Naive thymus-derived CD8-positive, alpha-beta T cell (primary cell): ENCODE results near the gene MED14. TPM values are rescaled to one million over a fixed set of nuclear protein-coding genes. Genes with fewer than 3 reads are reported as not detected.
A peak's percentile ranks its signal among the peaks of the same experiment; 100 is the strongest.

Experiments used
- ATAC-seq, 2 donors: fragments of 150-1000 bp; cut with Tn5 transposase in 1 of 2; sonication (Bioruptor Pico), chemical (Tn5 transposase) in 1 of 2; 1 replicate in 1 of 2; 2 replicates in 1 of 2; pipeline ENCODE4 v1.10.0; 2021; ENCODE audit warnings: mild to moderate bottlenecking in 2 of 2, moderate library complexity in 2 of 2
- POLR2A ChIA-PET: fragments of 350-600 bp; sonication (Branson Sonifier 250); formaldehyde crosslinking; loops from one replicate; lab custom pipeline; 2021; ENCODE audit warnings: antibody characterized with exemption; lab: Charles Lee
- DNase-seq, 10 donors: peaks; one replicate each; pipeline versions ENCODE4 v3.0.0 to v3.0.0-alpha.2; 2020 to 2022
- H3K27ac Mint-ChIP-seq, 10 donors: one replicate each; pipeline ENCODE4 v1.8.0; 2020 to 2022; ENCODE audit warnings: mild to moderate bottlenecking in 10 of 10, mixed read lengths in 10 of 10, moderate library complexity in 4 of 10, inconsistent platforms in 1 of 10
- H3K27me3 Mint-ChIP-seq, 5 donors: one replicate each; pipeline ENCODE4 v1.8.0; 2021 to 2022; ENCODE audit warnings: mixed read lengths in 5 of 5
- H3K36me3 Mint-ChIP-seq, 3 donors: one replicate each; pipeline ENCODE4 v1.8.0; 2020 to 2022; ENCODE audit warnings: mixed read lengths in 3 of 3, mild to moderate bottlenecking in 2 of 3, inconsistent platforms in 1 of 3
- H3K4me1 Mint-ChIP-seq, 4 donors: one replicate each; pipeline ENCODE4 v1.8.0; 2021 to 2022; ENCODE audit warnings: mixed read lengths in 4 of 4
- H3K4me3 Mint-ChIP-seq, 10 donors: one replicate each; pipeline ENCODE4 v1.8.0; 2020 to 2022; ENCODE audit warnings: mild to moderate bottlenecking in 10 of 10, mixed read lengths in 10 of 10, moderate library complexity in 6 of 10, inconsistent platforms in 1 of 10
- H3K9me3 Mint-ChIP-seq, 9 donors: one replicate each; pipeline ENCODE4 v1.8.0; 2020 to 2022; ENCODE audit warnings: mixed read lengths in 9 of 9, mild to moderate bottlenecking in 3 of 9, inconsistent platforms in 1 of 9, moderate library complexity in 1 of 9
- polyA plus RNA-seq, 3 donors: library from polyadenylated mRNA; unstranded; fragments of 300-500 nt; fragmentation: Illumina TruSeq; gene quantifications; one replicate each; pipeline ENCODE4 v1.2.3, GENCODE V29; 2021
- total RNA-seq, 8 experiments: library from RNA in 2 of 8; stranded (reverse) in 2 of 8; gene quantifications; one replicate each; pipeline ENCODE4 v1.2.3 and lab custom pipeline; 2021 to 2026

MED14 gene
- total and polyA plus RNA-seq, 5 experiments from 2014 or later = 6.0 to 42.0 (median 11.7) TPM

- peaks cover 0 to 3% (median 0%) of the 10 kb centered on the region in 9 donors for H3K9me3 Mint-ChIP-seq
- DNase-seq (no peak), ATAC-seq (no peak)
- no peaks in the 10 kb centered on the region for H3K4me1 Mint-ChIP-seq
- H3K27ac Mint-ChIP-seq = no peak overlapping the region
- POLR2A ChIA-PET = interaction anchor here (0.6 kb wide), 1 partner anchor 933 kb away, joined by 3 read pairs; no protein-coding TSS in a partner anchor
- H3K36me3 Mint-ChIP-seq = peaks cover 0 to 9% (median 0%) of the 10 kb centered on the region in 3 donors
- H3K27me3 Mint-ChIP-seq = no peaks in the 10 kb centered on the region
- no peak overlapping the region for H3K4me3 Mint-ChIP-seq
Measured at GRCh38 chrX:40622479-40623138, 112.7 kb downstream of the MED14 start.

DNA sequence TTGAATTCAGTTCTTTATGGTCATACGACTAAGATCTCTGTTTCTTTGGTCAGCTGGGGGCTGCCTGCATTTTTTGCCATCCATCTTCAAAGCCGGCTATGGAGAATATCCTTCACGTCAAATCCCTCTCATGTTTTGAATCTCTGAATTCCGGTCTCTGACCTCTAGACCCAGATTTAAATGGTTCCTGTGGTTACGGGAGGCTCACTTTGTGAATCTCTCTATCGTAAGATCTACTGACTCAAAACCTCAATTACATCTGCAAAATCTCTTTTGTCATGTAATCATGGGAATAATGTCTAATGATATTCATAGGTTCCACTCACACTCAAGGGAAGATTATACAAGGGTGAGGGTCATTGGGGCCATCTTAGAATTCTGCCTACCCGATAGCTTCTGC, 117.8 kb downstream of the MED14 start:
- POLR2A ChIA-PET = no interaction called here
- Mint-ChIP-seq H3K27ac (no peak overlapping the region), H3K36me3 (no peaks in the 10 kb centered on the region), H3K4me1 (no peaks in the 10 kb centered on the region), H3K9me3 (no peaks in the 10 kb centered on the region), H3K27me3 (no peaks in the 10 kb centered on the region), H3K4me3 (no peak overlapping the region)
- ATAC-seq = no peak
- DNase-seq = no peak

GRCh38 chrX:40615976-40616375, 119.4 kb downstream of the MED14 start:
- H3K27ac Mint-ChIP-seq = no peak overlapping the region
- POLR2A ChIA-PET = no interaction called here
- H3K4me3 Mint-ChIP-seq = no peak overlapping the region
- no peak for DNase-seq
- H3K27me3 Mint-ChIP-seq = no peaks in the 10 kb centered on the region
- no peaks in the 10 kb centered on the region for H3K36me3 Mint-ChIP-seq
- H3K4me1 Mint-ChIP-seq = no peaks in the 10 kb centered on the region
- no peaks in the 10 kb centered on the region for H3K9me3 Mint-ChIP-seq
- ATAC-seq = no peak

DNA sequence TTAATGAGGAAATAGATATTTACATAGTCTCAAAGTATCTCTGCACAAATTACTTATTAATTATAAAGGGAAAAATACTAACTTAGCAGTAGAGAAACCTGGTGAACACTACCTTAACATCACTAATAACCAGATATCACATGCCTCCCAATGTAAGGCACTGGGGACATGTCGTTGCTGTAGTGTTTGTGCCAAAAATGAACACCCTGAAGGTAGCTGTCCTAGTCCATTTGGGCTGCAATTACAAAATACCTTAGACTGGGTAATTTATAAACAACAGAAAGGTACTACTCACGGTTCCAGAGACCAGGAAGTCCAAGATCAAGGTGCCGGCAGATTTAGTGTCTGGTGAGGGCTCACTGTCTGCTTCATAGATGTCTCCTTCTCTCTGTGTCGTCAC, 122.8 kb downstream of the MED14 start:
- DNase-seq (no peak), ATAC-seq (no peak)
- H3K9me3 Mint-ChIP-seq = no peaks in the 10 kb centered on the region
- H3K4me1 Mint-ChIP-seq = no peaks in the 10 kb centered on the region
- H3K27me3 Mint-ChIP-seq = no peaks in the 10 kb centered on the region
- POLR2A ChIA-PET = no interaction called here
- no peak overlapping the region for H3K27ac Mint-ChIP-seq
- H3K4me3 Mint-ChIP-seq = no peak overlapping the region
- H3K36me3 Mint-ChIP-seq = peaks cover 0 to 2% (median 0%) of the 10 kb centered on the region in 3 donors

- ATAC-seq (no peak), DNase-seq (no peak)
- H3K27ac Mint-ChIP-seq = peak overlapping the region in 1 of 10 donors; percentile 21
- H3K36me3 Mint-ChIP-seq = peaks cover 0 to 32% (median 0%) of the 10 kb centered on the region in 3 donors
- H3K9me3 Mint-ChIP-seq = no peaks in the 10 kb centered on the region
- no peaks in the 10 kb centered on the region for H3K27me3 Mint-ChIP-seq
- POLR2A ChIA-PET = no interaction called here
- H3K4me1 Mint-ChIP-seq = no peaks in the 10 kb centered on the region
- no peak overlapping the region for H3K4me3 Mint-ChIP-seq
Measured at GRCh38 chrX:40607381-40607780, 128.0 kb downstream of the MED14 start.

GRCh38 chrX:40603446-40603845, 131.9 kb downstream of the MED14 start:
- ATAC-seq (no peak), DNase-seq (no peak)
- POLR2A ChIA-PET = no interaction called here
- H3K4me1 Mint-ChIP-seq = no peaks in the 10 kb centered on the region
- H3K27me3 Mint-ChIP-seq = no peaks in the 10 kb centered on the region
- no peak overlapping the region for H3K4me3 Mint-ChIP-seq
- H3K27ac Mint-ChIP-seq = peak overlapping the region in 5 of 10 donors; percentile 17 to 69 (median 29)
- H3K36me3 Mint-ChIP-seq = peaks cover 0 to 64% (median 4%) of the 10 kb centered on the region in 3 donors
- H3K9me3 Mint-ChIP-seq = no peaks in the 10 kb centered on the region

Other genes starting within 250 kb of the MED14 start
- gene ATP6AP2, start 154.6 kb downstream of the MED14 start, total RNA-seq = 10 to 100 TPM; 68.8 to 75.8 TPM
- 100 to 1,000 TPM; 180 to 202 (median 192) TPM for gene ATP6AP2, start 154.6 kb downstream of the MED14 start, polyA plus RNA-seq
- not detected for gene MPC1L, start 112.1 kb downstream of the MED14 start, total RNA-seq
- gene MPC1L, start 112.1 kb downstream of the MED14 start, polyA plus RNA-seq = not detected
- gene CXorf38, start 88.0 kb downstream of the MED14 start, total RNA-seq = 10 to 100 TPM; 27.3 to 27.4 TPM
- gene CXorf38, start 88.0 kb downstream of the MED14 start, polyA plus RNA-seq = 10 to 100 TPM; 36.6 to 45.2 (median 37.2) TPM